ENCODE results near the gene DNAJA3.

GRCh38 chr16:4419402-4419959, 6.2 kb upstream of the DNAJA3 start:
- no peak for TF ChIP-seq POLR2A (IDR thresholded peaks at IDR 0.05)
- TF ChIP-seq, protein P1, sequence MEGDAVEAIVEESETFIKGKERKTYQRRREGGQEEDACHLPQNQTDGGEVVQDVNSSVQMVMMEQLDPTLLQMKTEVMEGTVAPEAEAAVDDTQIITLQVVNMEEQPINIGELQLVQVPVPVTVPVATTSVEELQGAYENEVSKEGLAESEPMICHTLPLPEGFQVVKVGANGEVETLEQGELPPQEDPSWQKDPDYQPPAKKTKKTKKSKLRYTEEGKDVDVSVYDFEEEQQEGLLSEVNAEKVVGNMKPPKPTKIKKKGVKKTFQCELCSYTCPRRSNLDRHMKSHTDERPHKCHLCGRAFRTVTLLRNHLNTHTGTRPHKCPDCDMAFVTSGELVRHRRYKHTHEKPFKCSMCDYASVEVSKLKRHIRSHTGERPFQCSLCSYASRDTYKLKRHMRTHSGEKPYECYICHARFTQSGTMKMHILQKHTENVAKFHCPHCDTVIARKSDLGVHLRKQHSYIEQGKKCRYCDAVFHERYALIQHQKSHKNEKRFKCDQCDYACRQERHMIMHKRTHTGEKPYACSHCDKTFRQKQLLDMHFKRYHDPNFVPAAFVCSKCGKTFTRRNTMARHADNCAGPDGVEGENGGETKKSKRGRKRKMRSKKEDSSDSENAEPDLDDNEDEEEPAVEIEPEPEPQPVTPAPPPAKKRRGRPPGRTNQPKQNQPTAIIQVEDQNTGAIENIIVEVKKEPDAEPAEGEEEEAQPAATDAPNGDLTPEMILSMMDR (IDR thresholded peaks at IDR 0.05) = no peak
